GM21367 (cell line): Measurements from ENCODE around the gene COG3.

Source experiments
- ATAC-seq: cut with Tn5 transposase; IDR thresholded peaks from one replicate; pipeline ENCODE4 v1.9.1; 2021; ENCODE audit not compliant: unreplicated experiment

COG3 gene

DNA sequence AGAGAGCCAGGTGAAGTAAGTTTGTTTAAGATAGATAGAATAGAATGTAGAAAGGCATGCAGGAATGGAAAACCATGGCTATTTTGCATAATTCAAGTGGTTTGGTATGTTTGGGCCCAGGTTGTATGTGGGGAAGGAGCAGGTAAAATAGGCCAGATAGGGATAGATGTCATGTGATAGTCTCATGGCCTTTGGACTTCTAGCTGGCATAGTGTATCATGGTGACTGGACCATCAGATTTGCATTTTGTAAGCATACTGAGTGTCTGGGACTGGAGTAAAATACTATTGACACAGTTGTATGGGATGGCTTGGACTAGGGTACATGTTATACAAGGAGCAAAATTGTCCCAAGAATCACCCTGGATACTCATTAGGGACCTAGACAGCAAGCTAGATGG is 38.9 kb downstream of the COG3 start:
- ATAC-seq, result no peak

DNA sequence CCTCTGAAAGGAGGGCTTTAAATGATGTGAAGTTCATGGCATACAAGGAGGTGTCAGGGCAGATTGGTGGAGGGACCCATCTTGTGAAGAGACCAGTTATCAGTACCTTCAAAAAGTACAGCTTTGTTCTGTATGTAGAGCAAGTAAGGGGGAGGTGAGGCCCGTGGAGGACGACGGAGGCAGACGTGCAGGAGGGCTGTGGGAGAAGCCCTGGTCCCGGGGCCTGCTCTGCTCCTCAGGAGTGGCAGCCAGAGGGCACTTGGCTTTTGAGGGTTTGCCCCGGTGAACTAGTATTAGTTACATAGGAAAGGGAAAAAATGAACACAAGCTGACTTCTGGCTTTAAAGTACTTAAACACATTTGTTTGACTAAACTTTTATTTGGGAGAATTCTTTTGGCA is 42.1 kb downstream of the COG3 start:
- no peak for ATAC-seq

DNA sequence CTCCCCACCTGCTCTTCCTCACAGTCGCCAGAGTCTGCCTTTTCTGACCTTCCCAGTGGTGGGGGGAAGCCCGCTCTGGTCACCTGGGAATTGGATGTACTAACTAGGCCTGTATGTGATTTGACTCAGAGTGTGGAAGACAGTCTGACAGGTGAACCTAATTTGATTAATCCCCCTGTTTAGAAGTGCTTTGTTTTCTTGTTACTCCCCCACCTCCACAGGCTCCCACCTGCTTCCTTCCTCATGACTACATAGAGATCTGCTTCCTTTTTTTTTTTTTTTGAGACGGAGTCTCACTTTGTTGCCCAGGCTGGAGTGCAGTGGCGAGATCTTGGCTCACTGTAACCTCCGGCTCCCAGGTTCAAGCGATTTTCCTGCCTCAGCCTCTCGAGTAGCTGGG is 44.0 kb downstream of the COG3 start:
- no peak for ATAC-seq

DNA sequence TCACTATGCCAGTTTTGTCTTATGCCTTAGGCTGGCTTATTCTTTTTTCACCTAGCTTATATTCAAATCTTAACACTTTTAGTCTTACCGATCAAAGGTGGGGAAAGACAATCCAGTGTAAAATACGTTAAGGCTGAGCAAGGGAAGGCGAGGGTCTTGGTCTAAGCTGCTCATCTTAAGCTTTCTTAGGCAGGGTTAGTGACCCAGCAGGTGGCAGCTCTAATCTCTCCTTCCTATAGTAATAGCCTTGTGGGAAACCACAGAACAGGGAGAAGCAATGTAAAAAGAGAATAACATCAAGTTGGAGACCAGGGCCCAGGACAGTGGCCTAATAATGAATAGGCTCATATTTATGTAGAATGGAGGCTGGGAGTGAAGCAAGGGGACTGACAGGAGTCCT is 45.9 kb downstream of the COG3 start:
- ATAC-seq, result no peak

DNA sequence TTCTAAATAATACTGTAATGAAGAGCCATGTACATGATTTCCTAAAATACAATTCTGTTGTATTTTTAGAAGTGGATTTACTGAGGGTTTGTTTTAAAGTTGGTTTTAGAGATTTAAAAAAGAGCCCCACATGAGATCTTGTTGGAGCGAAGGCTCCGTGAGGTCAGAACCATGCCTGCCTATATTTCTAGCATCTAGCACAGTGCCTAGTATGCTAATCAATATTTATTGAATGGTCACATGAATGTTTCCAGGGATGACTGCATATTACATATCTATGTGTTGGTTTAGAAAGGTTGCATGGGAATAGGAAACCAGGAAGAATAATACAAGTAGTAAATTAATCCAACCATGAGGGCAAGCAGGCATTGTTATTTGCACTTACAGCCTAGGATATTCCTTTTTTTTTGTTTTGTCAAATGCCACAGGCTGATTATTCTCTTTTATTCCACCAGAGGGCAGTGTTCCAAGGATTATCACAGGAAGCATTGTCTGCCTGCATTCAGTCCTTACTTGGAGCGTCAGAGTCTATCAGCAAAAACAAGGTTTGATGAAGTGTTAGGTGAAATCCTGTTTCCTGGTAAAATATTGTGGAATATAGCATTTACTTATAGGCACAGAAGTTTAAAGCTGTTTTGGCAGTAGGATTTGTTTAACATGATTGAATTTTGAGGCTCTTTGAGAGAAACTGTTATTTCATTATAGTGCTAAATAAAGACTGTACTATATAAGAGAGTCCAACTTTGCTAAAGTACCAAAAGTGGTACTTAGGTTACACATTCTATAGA is 46.8 kb downstream of the COG3 start:
- ATAC-seq, result no peak

DNA sequence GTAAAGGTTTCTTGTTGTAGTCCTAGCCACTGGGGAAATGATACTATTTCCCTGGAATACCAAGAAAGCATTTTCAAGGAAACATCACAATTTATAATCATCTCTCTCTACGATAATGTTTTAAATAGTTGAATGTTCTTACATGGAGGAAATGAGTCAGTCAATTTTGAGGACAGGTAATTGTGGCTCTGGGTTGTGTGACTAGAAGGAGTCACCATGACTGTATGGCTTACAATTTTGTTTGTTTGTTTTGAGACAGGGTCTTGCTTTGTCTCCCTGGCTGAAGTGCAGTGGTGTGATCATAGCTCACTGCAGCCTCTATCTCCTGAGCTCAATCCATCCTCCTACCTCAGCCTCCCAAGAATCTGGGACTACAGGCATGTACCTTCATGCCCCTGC is 47.4 kb downstream of the COG3 start:
- ATAC-seq, result no peak

DNA sequence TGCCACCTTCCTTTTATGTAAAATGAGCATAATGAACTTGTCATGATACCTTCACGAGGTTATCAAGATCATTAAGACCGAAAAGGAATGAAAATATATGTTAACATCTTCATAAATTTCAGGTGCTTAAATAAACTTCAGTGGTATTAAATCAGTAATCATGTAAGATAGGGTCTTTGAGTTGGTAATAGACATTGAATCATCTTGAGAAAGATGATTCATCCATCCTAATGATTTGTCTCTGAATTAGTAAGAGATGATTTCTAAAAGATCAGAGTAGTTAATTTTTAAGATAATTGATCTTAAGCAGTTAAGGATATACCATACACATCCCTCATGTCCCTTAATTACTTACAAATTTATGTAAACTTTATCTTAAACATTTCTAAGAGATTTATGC is 52.0 kb downstream of the COG3 start:
- no peak for ATAC-seq

DNA sequence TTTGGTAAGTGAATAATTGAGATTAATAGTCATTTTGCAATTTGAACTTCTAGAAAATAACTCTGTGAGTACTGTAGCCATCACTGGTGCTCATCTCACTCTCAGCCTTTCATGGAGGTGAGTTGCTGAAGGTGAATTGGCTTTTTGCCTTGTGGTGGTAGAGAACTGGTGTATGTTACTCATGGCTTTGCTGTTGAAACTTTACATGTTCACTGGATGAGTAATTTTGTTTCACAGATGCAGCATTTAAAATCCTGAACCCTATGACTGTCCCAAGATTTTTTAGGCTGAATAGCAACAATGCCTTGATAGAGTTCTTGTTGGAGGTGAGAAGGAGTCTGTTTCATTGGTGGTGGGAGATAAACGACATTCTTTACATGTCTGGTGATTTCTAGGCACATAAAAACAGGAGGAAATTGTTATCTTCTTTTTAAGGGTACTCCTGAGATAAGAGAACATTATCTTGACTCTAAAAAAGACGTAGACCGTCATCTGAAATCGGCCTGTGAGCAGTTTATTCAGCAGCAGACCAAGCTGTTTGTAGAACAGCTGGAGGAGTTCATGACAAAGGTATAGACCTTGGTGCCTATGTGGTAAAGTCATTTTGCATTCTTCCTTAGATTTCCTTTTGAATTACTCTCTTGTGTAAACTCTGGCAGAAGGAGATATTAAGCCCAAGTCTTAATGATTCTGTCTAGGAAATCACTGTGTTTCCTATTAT is 53.9 kb downstream of the COG3 start:
- no peak for ATAC-seq

DNA sequence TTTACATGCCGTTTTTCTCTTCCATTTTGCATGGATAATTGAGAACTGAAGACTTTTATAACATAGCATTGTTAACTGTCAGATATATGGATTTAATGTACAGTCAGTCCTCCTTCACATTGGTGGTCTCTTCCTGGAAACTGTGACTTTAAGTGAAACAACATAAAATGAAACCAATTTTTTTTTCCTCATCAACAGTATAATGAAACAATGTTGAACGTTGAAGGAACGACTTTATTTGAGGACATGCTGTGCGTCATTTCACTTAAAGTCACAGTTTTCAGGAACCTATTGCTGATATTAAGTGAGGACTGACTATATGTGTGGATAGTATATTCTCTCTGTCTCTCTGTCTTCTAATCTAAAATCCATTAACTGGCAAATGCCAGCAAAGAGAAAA is 54.8 kb downstream of the COG3 start:
- no peak for ATAC-seq

DNA sequence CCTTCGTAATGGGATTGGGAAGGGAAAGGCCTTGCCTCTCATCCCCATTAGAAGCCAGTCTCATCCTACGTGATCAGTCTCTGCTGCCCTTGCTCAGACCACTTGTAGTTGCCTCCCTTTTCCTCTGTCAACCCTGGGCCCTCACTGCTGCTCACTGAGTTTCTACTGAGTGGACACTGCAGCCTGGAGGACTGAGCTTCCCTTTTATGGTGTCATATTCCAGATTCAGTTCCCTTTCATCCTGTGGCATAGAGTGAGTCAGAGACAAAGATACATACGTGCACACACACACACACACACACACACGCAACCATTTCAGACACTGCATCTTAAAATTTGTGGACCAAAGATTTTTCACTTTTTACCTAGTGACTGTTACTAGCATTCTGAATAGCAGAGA is 56.6 kb downstream of the COG3 start:
- no peak for ATAC-seq

DNA sequence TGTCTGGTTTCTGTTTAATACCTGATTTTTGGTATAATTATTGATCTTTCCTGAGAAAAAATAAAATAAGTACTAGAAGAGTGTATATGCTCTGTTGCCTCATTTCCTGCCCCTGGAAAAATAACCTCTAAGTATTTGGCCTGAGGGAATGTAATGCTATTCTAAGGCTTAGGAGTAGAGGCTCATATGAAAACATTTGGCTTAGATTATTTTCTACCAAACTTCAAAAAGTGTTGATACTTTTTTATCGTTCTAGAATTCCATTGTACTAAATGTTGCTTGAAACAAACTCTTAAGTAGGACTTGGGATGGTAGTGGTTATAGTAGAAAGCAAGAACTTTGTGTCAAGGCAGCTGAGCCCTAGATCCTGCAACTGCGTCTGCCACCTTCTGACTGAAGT is 57.8 kb downstream of the COG3 start:
- ATAC-seq, result no peak

DNA sequence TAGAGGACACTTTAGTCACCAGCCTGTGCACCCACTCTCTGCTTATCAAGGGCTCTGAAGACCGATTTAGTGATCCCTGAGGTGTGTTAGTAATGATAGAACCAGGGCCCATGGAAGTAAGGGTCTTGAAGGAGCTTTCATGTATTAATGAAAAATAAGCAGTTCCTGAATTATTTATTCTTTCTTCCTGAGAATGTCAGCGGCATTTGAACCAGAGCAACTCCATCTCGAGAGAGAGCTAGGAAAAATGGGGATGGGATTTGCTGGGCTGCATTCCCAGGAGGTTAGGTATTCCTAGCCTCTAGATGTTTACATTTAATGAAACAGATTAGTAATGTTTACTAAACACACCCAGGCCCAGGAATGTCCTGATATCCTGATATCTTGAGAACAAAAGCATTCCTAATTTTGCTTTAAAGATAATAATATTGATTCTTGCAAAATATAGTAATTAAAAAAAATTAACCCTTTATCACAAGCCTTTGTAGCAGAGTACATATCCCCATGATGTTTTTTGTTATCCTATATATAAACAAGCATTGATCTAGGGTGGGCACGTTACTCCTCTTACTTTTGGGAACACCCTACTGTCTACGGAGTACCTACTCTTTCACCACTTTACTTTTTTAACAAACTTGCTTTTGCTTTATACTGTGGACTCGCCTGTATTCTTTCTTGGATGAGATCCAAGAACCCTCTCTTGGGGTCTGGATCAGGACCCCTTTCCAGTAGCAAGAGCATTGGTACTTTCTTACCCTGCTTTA is 63.1 kb downstream of the COG3 start:
- no peak for ATAC-seq

DNA sequence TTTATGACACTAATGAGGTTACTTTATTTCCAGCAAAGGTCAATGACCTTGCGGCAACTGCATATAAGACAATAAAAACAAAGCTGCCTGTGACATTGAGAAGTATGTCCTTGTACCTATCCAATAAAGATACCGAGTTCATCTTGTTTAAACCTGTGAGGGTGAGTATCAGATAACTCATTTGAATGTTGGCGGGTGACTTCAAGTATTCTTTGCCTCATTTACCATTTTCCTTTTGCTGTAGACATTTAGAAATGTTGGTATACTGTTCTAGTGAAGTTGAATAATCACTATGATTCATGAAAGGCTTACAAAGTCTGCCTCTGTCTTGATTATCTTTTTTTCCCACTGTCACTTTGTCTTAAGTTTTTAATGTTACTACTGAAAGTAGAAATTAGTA is 65.0 kb downstream of the COG3 start:
- ATAC-seq, result no peak

DNA sequence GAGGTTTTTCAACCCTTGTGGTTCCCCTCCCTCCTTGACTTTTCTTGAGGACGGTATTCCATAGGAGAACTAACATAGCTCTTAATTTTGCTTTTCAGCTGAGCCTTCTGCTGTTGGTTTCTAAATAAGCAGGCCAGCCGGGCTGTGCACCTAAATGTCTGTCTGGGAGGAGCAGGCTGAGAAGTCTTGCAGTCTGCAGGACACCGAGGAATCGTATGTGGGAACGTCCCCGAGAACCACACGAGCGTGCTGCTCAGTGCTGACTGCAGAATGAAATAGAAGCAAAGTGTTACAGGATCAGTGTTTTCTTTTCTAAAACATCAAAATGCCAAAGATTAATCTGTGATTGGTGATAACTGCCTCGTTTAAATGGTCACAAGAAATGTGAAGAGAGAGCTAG is 69.9 kb downstream of the COG3 start:
- no peak for ATAC-seq

DNA sequence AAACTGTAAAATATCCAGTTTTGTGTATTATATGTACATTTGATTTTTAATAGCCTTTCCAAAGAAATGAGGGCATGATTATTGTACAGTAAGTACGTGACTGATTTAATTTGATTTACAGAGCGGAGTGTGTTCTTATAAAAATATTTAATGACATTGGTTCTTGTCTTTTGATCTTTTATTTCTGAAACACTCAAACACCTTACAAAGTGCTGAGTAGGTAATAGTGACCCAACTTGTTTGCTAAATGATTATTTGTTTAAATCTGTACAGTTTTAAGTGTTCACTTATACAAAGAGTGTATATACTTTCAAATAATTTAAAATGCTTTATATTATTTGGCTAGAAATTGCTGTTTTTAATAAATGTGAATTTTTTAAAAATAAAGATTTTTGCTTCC is 71.5 kb downstream of the COG3 start:
- ATAC-seq, result no peak

DNA sequence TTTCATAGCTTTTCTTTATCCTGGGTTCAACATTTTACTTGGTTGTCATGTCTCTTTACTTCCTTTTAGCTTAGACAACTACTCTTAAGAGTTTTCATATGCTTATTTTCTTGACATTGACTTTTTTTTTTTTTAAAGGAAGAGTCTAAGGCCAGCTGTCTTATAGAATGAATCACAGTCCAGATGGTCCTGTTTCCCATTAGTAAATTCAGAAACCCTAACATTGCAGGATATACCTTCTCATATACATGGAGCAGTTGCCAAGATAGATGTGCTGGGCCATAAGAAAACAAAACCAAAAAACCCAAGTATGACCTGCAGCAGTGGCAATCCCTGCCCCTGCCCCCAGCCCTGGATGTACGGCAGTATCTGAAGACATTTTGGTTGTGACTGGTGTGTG is 72.8 kb downstream of the COG3 start:
- ATAC-seq, result no peak

DNA sequence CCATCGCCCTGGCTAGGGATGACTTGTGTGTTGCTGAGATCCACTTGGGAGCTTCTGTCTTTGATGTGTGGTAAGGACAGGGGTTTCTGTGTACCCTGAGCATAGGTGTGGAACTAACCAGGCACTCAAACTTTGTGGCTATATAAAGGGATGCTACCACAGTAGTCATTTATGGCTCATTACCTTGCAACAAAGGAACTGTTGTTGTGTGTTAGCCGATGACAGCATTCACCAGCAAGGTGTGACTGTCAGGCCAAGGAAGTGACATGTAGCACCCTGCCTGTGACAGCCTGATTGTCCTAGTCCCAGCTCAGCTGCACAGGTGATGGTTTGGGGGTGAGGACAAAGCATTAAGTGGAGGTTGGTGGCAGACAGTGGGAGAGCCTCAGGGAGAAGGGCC is 73.6 kb downstream of the COG3 start:
- no peak for ATAC-seq

DNA sequence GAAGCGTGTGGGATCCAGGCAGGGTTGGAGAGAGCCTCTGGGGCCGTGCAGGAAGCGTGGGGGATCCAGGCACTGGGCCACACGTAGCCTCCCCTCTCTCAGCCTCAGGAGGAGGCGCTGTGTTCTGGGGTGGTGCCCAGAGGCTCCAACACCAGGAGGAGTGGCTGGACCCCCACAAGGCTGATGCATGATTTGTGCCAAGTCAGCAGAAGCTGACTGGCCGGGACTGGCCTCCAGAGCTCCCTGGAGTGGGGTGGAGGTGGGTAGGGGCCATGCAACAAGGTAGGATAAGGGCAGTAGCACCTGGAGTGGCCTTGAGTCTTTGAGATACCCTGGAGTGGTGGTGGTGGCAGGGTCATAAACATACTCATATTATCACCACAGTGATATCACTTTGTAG is 75.5 kb downstream of the COG3 start:
- ATAC-seq, result no peak

DNA sequence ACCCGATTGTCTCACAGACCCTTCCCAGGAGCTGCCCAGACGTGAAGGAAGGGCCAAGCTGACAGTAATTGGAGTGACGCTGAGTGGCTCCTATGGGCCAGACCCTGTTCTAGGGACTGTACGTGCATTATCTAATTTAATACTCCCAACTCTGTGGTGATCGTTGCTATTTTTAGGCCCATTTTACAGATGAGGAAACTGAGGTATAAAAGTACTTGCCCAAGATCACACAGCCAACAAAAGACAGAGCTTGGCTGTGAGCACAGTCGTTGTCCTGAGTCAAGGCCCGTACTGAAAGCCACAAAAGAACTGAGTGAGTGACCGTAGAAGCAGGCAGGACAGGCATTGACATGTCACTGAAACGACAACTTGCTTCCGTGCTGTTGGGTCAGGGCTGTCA is 76.1 kb downstream of the COG3 start:
- ATAC-seq, result no peak

DNA sequence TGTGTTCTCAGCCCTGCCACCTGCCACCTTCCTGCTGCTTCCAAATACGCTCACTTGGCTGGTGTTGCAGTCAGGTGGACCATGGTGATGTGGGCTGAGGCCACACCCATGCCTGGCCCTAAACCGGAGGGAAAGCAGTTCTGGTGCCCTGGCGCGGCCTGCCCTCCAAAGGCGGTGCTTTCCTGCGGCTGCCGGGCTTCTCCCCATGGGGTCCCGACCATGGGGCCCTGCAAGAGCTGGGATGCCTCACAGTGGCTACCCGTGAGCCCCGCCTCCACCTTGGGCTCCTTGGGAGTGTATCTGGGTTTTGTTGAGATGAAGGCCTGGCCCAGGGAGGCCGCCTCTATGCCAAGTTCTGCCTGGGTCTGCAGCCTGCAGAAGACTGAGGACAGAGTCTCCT is 77.1 kb downstream of the COG3 start:
- ATAC-seq, result no peak

DNA sequence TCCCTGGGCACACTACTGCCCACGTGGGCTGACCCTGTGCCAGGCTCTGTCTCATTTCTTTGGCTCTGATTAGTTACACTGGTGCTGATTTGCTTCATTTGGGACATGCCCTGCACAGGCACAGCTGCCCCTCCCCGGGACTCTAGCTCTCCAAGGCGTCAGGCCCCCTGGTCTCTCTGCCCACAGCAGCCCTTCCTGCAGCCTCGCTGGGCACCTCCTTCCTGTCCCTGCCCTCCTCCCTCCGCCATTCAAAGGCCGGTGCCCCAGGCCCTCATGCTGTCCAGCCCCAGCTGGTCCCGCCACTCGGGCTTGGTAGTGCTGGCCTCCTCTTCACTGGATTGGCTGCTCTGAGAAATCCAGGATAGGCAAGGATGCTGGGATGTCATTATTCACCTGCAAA is 77.7 kb downstream of the COG3 start:
- ATAC-seq, result no peak

DNA sequence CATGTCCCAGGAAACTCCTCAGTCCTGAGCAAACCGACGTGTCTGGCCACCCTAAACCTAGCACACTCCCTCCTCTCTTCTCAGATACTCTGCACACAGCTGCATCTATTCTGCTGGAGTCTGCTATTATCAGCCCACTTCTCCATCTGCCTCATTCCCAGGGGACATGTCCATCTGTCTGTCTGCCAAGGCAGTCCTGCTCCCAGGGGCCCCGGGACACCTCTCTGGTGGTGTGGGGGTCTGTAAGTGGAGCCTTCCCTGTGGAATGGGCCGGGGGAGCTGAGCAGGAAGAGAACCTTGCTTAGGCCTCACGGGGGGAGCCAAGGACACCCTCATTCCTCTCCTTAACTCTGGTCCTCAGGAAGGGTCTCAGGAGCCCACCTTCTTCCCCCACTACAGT is 78.1 kb downstream of the COG3 start:
- ATAC-seq, result no peak
